ENCODE results near the gene MPRIP.
"Not testable (repeated sequence)": the region's sequence is repeated elsewhere in the genome, so short reads cannot be mapped to it uniquely, and the experiment has no call there.

Gene MPRIP

GRCh38 chr17:17191961-17192381 lies 149.7 kb downstream of the MPRIP start:
- DNase-seq = no peak

GRCh38 chr17:17195466-17195865 lies 153.2 kb downstream of the MPRIP start:
- not testable (repeated sequence) for DNase-seq

GRCh38 chr17:17196776-17197175 lies 154.5 kb downstream of the MPRIP start:
- DNase-seq = no peak

DNA sequence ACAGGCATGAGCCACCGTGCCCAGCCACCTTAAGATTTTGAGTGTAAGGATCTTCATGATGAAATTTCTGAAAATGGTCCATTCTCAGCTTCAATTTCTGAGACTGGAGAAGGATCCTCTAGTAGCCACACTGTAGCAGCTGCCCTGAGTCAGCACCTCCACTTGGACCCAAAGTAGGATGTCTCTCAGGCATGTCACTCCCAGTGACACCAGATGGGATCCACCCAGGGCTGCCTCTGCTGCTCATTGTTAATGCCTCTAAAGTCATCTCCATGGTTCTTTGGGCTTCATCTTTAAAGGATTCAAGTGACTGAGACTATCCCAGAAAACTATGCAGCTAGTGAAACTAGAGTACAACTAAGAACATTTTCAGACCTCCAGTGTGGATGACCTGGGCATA lies 156.0 kb downstream of the MPRIP start:
- DNase-seq = no peak

- no peak for DNase-seq
Observed at GRCh38 chr17:17200311-17200710, 158.1 kb downstream of the MPRIP start.

DNA sequence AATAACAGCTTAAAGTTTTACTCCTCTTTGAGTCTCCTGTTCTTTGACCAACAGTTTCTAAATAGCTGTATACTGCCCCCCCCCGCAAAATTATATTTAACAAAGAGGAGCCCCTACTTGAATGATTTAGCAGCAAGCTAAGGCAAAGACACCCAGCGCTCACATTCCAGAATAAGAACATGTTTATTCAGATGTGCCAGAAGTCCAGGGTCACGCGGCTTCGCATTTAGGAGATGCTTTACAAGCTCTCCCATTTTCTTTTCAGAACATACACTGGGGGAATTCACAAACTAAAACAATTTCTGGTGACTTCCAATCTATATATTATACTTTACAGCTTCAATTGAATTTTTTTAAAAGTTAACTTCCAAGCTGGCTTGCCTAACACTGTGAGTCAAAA lies 158.6 kb downstream of the MPRIP start:
- no peak for DNase-seq

GRCh38 chr17:17201271-17201670 lies 159.0 kb downstream of the MPRIP start:
- DNase-seq = no peak

GRCh38 chr17:17201907-17202306 lies 159.7 kb downstream of the MPRIP start:
- DNase-seq = no peak

DNA sequence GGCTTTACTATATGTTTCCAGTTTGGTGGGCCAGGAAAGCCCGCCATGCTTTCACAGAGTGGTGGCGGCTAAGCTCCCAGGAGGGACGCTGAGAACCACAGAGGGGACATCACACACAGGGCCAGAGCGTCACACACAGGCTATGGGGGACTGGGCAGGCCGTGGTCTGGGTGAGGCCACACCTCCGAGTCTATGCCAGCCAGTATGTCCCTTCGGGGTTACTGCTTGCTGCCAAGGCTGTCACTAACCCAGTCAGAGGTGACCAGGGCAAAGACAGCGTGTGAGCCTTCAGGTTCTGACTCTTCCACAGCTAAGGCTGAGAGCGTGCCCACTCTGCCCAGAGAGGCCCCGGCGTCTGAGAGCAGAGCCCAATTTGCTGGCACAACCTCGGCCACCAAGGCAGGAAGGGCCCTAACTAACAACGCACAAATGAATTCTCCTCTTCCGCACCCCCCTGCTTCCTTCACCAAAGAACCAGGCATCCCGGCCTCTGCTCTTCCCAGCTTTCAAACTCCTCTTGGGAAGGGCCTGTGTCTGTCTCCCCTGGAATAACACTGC lies 161.0 kb downstream of the MPRIP start:
- DNase-seq = no peak

DNA sequence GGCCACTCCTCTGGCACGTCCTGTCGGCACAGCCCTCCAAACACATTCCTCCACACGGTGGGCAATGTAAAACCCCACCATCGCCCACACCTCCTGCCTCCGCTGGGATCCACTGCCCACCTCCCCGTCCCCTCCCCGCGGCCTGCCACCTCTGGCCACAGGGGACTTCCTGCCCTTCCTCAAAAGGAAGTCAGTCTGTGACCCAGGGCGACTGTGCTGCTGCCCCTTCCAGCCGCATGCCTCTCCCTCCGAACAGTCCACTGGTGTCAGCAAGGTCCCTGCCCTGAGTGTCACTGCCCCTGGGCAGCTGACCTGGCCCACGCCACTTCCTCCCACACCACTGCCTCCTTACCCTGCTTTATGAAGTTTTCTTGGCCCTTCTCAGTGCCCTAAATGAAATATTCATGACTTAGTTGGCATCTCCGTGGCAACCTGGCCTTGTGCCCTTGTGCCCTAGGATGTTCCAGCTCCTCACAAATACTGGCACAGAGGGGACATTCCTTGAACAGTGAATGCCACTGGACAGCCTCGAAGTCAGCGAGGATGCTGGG lies 161.9 kb downstream of the MPRIP start:
- no peak for DNase-seq

- no peak for DNase-seq
Observed at GRCh38 chr17:17204635-17205231, 162.5 kb downstream of the MPRIP start.

DNA sequence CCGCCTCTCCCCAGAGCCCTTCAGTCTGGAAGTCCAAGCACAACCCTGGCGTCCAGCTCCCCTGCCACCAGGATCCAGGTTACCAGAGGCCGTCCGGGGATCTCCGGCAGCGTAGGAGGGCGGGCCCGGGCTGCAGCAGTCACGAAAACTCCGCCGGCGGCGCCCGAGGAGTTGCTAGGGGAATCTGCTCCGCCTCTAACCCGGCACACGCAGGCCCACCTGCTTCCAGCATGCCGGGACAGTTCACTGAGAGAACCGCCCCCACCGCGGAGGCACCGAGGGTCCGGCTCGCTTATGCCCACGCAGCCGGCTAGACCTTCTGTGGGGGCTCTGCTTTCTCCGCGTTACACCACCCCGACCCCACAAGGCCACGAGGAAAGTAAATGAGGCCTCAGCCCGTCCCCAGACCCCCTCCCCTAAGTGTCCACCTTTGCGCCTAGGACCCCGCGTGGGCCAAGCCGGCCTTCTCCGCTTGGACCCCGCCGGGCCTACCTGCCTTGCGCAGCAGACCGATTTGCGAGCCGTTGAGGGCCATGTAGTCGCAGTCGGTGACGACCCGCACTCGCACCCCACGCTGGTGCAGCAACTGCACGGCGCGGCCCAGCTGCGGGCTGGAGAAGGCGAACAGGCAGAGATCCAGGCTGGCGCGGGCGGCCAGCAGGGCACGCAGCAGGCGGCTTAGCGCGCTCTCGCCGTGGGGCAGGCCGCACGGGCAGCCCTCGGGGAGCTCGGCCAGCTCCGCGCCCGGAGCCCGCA lies 163.3 kb downstream of the MPRIP start:
- no peak for DNase-seq

DNA sequence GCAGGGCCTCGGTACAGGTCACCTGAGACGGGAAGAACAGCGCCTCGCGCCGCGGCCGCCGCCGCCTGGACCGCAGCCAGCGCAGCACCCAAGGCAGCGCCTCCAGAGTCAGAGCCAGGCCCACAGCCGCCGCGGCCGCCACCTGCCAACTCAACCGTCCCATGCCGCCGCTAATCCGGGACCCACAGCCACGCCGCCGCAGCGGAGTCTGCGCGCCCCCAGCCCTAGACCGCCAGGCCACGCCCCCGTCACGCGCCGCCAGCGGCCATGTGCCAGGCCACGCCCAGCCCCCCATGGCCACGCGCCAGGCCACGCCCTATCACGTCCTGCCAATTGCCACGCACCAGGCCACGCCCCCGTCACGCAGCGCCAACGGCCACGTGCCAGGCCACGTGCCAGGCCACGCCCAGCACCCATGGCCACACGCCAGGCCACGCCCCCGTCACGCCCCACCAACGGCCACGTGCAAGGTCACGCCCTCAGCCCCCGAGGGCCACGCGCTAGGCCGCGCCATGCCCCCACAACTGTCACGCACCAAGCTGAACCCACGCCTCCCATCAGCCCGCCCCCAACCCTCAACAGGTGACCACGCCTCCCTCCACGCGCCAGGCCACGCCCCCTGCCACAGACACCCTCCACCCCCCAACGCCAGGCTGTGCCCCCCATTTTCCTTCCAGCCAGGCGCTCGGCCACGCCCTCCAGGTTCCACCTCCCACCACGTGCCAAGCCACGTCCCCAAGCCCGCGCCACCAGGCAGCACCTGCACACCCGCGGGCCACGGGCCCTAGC lies 164.1 kb downstream of the MPRIP start, which contains the start of gene PLD6:
Gene PLD6 (minus strand): TSS at position 210 of the 789 bp plus-strand sequence. CDS start 47 bp downstream, at position 163.
- DNase-seq = peak; percentile 87

DNA sequence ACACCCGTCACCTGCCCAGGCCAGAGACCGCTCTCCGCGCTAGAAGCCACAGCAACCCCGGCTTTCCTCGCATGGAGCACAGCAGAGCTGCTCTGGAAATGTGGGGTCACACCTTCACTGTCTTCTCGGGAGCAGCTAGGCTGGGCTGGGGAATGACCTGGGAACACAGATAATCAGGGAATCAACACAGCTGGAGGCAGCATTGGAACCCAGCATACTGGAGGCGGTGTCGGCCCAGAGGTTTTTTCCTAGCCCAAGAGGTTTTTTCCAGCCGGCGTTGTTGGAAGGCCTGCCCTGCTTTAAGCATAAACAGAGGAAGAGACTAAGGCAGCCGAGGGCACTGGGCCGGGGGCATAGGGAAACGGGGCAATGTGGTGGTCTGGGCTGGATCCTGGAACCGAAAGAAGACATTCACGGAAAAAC lies 164.7 kb downstream of the MPRIP start:
- no peak for DNase-seq

GRCh38 chr17:17207998-17208397 lies 165.7 kb downstream of the MPRIP start:
- DNase-seq = no peak

GRCh38 chr17:17213775-17214174 lies 171.5 kb downstream of the MPRIP start:
- DNase-seq = no peak

DNA sequence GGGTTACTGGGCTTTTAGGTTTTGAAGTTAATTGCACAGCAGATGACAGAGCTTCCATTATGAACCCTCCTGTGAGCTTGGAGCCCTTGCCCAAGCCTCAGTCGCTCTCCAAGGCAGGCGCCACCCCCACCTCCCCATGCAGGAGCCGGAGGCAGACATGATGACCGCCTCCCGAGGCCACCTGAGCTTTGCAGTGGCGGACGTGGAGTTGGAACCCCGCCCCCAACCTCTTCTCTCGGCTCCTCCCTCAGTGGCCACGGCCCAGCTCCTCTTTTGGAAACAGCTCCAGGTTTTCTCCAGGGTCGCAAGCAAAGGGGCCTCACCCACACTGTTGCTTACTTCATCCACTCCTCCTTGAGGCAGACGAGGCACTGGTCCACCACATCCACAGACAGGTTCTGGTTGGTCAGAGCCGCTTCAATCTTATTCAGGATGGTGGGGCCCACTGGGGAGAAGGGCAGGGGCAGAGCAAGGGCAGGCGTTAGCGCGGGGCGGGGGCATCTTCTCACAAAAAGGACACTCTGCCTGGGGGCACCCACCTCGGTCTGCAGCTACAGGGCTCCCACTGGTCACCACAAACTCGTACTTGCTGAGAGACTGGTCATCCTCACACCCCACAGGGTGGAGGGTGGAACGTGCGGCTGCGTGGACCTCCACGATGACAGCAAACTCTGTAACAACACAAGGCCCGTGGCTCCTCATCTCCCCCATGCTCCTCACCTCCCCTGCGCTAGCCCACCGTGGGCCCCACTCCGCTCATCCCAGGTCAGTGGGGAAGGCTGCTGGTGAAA lies 172.6 kb downstream of the MPRIP start:
- DNase-seq = no peak

DNA sequence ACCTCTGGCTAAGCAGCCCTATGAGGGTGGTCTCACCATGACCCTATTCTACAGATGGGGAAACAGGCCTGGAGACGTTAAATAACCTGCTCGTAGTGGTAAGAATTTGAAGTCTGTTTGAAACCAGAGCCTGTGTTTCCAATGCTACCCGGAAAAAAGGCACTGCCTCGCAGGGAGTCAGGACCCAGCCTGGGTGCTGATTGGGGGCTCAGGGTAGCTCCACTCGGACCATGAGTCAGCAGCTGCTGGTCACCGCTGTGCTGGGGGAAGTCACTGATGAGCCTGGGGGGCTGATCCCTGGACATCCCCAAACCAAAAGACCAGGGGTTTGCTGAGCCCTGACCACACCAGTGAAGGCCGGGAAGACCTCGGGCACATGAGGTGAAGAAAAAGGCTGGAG lies 173.3 kb downstream of the MPRIP start:
- DNase-seq = no peak

GRCh38 chr17:17216236-17216635 lies 174.0 kb downstream of the MPRIP start:
- no peak for DNase-seq

DNA sequence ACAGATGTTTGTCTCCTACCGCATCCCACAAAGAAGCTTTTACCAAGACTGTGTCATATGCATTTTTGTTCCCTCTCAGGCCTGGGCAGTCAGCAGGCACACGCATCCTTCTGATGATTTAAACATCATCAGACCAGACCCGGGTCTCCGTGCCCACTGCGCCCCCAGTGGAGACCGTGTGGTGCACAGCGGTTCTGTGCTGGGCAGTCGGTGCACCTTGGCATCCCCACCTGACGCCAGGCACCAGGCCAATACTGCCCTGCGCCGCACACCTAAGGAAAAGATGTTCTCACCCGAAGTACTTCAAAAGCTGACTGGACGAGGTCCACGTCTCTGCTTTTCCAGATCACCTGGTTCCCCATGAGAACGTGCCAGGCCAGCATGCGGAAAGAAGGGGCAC lies 174.5 kb downstream of the MPRIP start:
- no peak for DNase-seq

DNA sequence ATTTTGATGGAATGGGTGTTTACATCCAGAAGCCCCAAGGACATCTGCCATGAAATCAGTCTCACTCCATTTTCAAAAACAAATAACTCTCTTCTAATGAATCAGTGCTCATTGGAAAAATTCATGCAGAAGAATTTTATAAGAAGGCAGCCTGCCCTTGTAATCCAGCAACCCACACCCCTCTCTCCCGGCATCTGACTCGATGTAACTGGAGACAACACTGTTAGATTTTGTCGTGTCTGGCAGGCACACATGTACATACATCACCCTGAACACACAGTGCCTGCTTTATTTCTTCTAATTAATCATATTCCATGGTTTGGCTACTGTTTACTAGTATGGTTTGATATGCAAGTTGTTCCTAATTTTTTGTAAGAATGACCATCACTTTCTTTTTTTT lies 175.7 kb downstream of the MPRIP start:
- no peak for DNase-seq

DNA sequence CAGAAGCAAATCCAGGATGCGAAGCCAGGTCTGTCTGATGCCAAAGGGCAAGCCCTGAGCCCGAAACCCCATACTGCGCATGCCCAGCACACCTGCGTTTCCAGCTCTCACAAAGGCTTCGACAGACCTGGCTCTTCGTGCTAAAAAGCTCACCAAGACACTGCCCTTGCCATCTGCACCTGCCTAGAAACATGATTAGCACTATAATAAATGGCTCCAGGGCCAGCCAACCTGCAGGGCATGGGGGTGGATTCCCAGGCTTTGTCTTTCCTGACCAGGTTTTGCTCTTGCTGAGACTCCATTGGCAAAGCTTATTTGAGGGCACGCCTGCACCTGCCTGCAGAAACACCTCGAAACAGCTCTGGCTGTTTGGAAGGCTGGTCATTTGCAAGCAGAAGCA lies 178.3 kb downstream of the MPRIP start:
- no peak for DNase-seq

Measured in NCI-H2107 (cell line).